Small intestine (tissue), 7 donors: ENCODE measurements around the gene POLD1. TPM values are rescaled to one million over a fixed set of nuclear protein-coding genes. Genes with fewer than 3 reads are reported as not detected.

Experiments used
- DNase-seq, 2 donors: peaks; one replicate each; pipeline versions ENCODE4 v3.0.0 to v3.0.0-alpha.2; 2013
- FAIRE-seq: peaks from 2 replicates; lab custom pipeline; 2012; peaks lifted over from hg19 to GRCh38; lab: Jason Lieb, UNC
- H3K27ac ChIP-seq, 3 donors: one replicate each; pipeline ENCODE4 v1.5.1; 2013; ENCODE audit warnings: low read length in 2 of 3, mild to moderate bottlenecking in 2 of 3, control low read depth in 1 of 3, inconsistent platforms in 1 of 3, low read depth in 1 of 3, moderate library complexity in 1 of 3
- H3K27me3 ChIP-seq, 3 donors: one replicate each; pipeline ENCODE4 v1.6.1; 2013; ENCODE audit warnings: low read length in 3 of 3, inconsistent platforms in 1 of 3; ENCODE audit not compliant: control insufficient read depth in 3 of 3, insufficient read depth in 3 of 3
- H3K36me3 ChIP-seq, 3 donors: one replicate each; pipeline ENCODE4 v1.6.1; 2013; ENCODE audit warnings: low read length in 3 of 3, inconsistent platforms in 1 of 3, low read depth in 1 of 3, mild to moderate bottlenecking in 1 of 3, moderate library complexity in 1 of 3; ENCODE audit not compliant: control insufficient read depth in 3 of 3, insufficient read depth in 2 of 3
- H3K4me1 ChIP-seq, 3 donors: one replicate each; pipeline ENCODE4 v1.6.1; 2013; ENCODE audit warnings: low read length in 2 of 3, inconsistent platforms in 1 of 3, low read depth in 1 of 3, mild to moderate bottlenecking in 1 of 3, moderate library complexity in 1 of 3; ENCODE audit not compliant: control insufficient read depth in 3 of 3, insufficient read depth in 2 of 3
- H3K4me3 ChIP-seq, 3 donors: one replicate each; pipeline ENCODE4 v1.5.1; 2013; ENCODE audit warnings: low read length in 3 of 3, control low read depth in 1 of 3, inconsistent platforms in 1 of 3, low read depth in 1 of 3, mild to moderate bottlenecking in 1 of 3, moderate library complexity in 1 of 3
- H3K9me3 ChIP-seq, 2 donors: one replicate each; pipeline ENCODE4 v1.6.1; 2013; ENCODE audit warnings: low read depth in 1 of 2, low read length in 1 of 2; ENCODE audit not compliant: control insufficient read depth in 2 of 2, insufficient read depth in 1 of 2
- WGBS, 3 donors: extraction: QIAGEN DNeasy Blood & Tissue Kit; methylation state at CpG; one replicate each; pipeline ENCODE4 v1.1.7; 2013; 5-methylcytosine and 5-hydroxymethylcytosine counted together
- polyA plus RNA-seq, 4 donors: library from polyadenylated mRNA; stranded (reverse) in 3 of 4; unstranded in 1 of 4; fragments of 200-250 nt in 3 of 4; fragments of 120-200 nt in 1 of 4; gene quantifications; one replicate each; pipeline versions ENCODE4 v1.2.1 to v1.2.3, GENCODE V29; 2013
- donor health status: healthy with polysubstance abuse.
- donor health status: control.
- donor health status: control.
- donor health status: Bipolar disorder and iron deficiency.
- donor health status: healthy.

The POLD1 gene
- polyA plus RNA-seq, 4 donors, result 25.0 to 34.0 (median 30.6) TPM

DNA sequence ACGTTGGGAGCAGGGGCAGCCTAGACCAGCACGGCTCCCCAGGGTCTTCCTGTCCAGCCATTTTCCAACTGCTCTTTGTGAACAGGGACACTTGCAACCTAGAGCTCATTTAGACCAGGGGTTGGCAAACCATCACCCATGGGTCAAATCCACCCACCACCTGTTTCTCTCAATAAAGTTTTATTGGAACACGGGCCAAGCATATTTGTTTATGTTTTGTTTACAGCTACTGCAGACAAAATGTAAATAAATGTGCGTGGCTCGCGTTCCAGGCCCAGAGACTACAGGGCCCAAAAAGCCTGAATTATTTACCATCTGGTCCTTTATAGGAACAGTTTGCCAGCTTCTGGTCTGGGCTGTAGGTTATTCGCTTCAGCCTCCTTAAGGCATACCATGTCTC is 78.8 kb downstream of the POLD1 start:
- Histone ChIP-seq H3K27ac (no peak overlapping the region), H3K36me3 (no peaks in the 10 kb centered on the region), H3K27me3 (peaks cover 2 to 14% (median 3%) of the 10 kb centered on the region in 3 donors), H3K4me1 (peaks cover 0 to 20% (median 8%) of the 10 kb centered on the region in 3 donors), H3K9me3 (no peaks in the 10 kb centered on the region), H3K4me3 (no peak overlapping the region)
- FAIRE-seq (no peak), DNase-seq (no peak)
- WGBS, 3 donors, result 66 to 80% (median 76%) methylated on average over 7 of the region's 7 CpGs

DNA sequence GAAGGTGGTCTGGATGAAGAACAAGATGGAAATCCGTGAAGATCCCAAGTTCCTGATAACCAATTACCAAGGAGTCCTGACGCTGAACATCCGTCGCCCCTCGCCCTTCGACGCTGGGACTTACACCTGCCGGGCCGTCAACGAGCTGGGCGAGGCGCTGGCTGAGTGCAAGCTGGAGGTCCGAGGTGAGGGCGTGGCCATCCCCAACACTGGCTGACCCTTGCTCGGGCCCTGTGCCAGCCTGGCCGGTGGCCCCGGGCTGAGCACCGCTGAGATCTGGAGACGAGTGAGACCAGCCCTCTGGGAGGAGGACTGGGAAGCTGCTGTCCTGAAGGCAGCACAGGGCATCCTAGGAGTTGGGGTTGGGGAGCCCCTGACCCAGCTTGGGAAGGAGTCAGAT is 80.2 kb downstream of the POLD1 start:
- Histone ChIP-seq H3K4me1 (peaks cover 0 to 20% (median 8%) of the 10 kb centered on the region in 3 donors), H3K27ac (no peak overlapping the region), H3K36me3 (no peaks in the 10 kb centered on the region), H3K27me3 (peaks cover 0 to 7% (median 0%) of the 10 kb centered on the region in 3 donors), H3K4me3 (no peak overlapping the region), H3K9me3 (no peaks in the 10 kb centered on the region)
- peak in 1 of 2 donors; percentile 15 for DNase-seq
- no peak for FAIRE-seq
- WGBS, 3 donors, result 25 to 68% (median 41%) methylated on average over 19 of the region's 19 CpGs

DNA sequence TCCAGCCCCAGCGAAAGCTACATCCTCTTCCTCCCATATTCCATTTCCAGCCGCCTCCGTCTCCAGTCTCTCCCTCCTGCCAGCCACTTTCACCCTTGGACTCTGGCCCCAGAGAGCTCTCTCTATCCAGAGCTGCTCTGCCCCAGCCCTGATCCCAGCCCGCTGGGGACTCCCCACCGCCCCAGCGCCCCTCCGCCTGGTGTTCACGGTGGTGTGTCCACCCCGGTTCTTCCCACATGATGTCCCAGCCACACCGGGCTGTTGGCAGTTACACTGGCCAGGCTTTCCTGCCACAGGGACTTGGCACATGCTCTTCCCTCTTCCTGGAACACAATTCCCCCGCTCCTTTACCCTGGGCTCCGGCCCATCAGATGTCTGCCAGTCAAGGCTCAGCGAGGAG is 80.9 kb downstream of the POLD1 start:
- DNase-seq (peak; percentile 71 to 81), FAIRE-seq (no peak)
- Histone ChIP-seq H3K27ac (peak overlapping the region in 1 of 3 donors; percentile 21), H3K9me3 (no peaks in the 10 kb centered on the region), H3K27me3 (peaks cover 0 to 7% (median 0%) of the 10 kb centered on the region in 3 donors), H3K4me1 (peaks cover 0 to 20% (median 8%) of the 10 kb centered on the region in 3 donors), H3K4me3 (no peak overlapping the region), H3K36me3 (no peaks in the 10 kb centered on the region)
- 23 to 70% (median 49%) methylated on average over 13 of the region's 13 CpGs for WGBS, 3 donors

- Histone ChIP-seq H3K27ac (peak overlapping the region in 2 of 3 donors; percentile 21 to 50), H3K9me3 (no peaks in the 10 kb centered on the region), H3K4me1 (peaks cover 0 to 20% (median 8%) of the 10 kb centered on the region in 3 donors), H3K4me3 (no peak overlapping the region), H3K36me3 (no peaks in the 10 kb centered on the region), H3K27me3 (no peaks in the 10 kb centered on the region)
- DNase-seq (peak in 1 of 2 donors; percentile 50), FAIRE-seq (no peak)
- 26 to 46% (median 41%) methylated on average over 29 of the region's 29 CpGs for WGBS, 3 donors
Measured at GRCh38 chr19:50465986-50466705, 82.0 kb downstream of the POLD1 start.

DNA sequence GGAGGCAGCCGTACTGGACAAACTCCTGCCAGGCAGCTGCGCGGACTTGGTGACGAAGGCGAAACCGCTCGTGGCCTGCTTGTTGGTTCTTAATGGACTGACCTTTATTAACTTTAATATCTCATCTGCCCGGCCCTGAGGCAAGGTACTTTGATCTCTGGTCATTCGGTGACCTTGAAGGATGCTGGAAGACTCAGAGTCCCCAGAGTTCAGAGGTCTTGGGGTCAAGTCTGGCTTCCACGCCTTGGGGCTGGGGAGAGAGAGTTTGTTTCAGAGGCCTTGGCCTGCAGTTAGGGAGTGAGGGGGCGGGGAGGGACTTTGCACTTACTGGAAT is 82.5 kb downstream of the POLD1 start:
- FAIRE-seq, result no peak
- WGBS, 3 donors, result 12 to 54% (median 37%) methylated on average over 11 of the region's 11 CpGs

GRCh38 chr19:50467566-50467965 is 83.4 kb downstream of the POLD1 start:
- Histone ChIP-seq H3K27me3 (no peaks in the 10 kb centered on the region), H3K4me3 (no peak overlapping the region), H3K27ac (no peak overlapping the region), H3K4me1 (peaks cover 0 to 20% (median 8%) of the 10 kb centered on the region in 3 donors), H3K9me3 (no peaks in the 10 kb centered on the region), H3K36me3 (no peaks in the 10 kb centered on the region)
- no peak for DNase-seq
- FAIRE-seq, result no peak
- 79 to 84% (median 84%) methylated on average over 18 of the region's 18 CpGs for WGBS, 3 donors

More for the DNA sequence above, 82.5 kb downstream of the POLD1 start:
- H3K27me3 ChIP-seq, result no peaks in the 10 kb centered on the region
- peak in 1 of 2 donors; percentile 81 for DNase-seq
- H3K36me3 ChIP-seq, result no peaks in the 10 kb centered on the region
- H3K9me3 ChIP-seq, result no peaks in the 10 kb centered on the region
- H3K4me3 ChIP-seq, result no peak overlapping the region
- H3K27ac ChIP-seq, result peak overlapping the region in 2 of 3 donors; percentile 21 to 50
- H3K4me1 ChIP-seq, result peaks cover 0 to 20% (median 8%) of the 10 kb centered on the region in 3 donors

Other genes with a start within 250 kb of the POLD1 start
- gene IZUMO2, start 221.1 kb upstream of the POLD1 start, polyA plus RNA-seq, result under 1 TPM in 1 of 4 donors, not detected in 3; 0.09 TPM
- 100 to 1,000 TPM; 202 to 392 (median 242) TPM for gene MYH14, start 180.7 kb upstream of the POLD1 start, polyA plus RNA-seq
- gene KCNC3, start 55.0 kb upstream of the POLD1 start, polyA plus RNA-seq, result 1 to 10 TPM in 1 of 4 donors, under 1 TPM in 3; 0.22 to 1.6 (median 0.43) TPM
- 1 to 10 TPM; 1.8 to 9.6 (median 5.2) TPM for gene NAPSA, start 18.7 kb upstream of the POLD1 start, polyA plus RNA-seq
- 10 to 100 TPM; 40.4 to 78.4 (median 62.7) TPM for gene NR1H2, start 7.9 kb upstream of the POLD1 start, polyA plus RNA-seq
- gene SPIB, start 34.6 kb downstream of the POLD1 start, polyA plus RNA-seq, result 10 to 100 TPM; 16.6 to 44.3 (median 31.4) TPM
- gene MYBPC2, start 48.5 kb downstream of the POLD1 start, polyA plus RNA-seq, result under 1 TPM in 2 of 4 donors, not detected in 2; 0.27 to 0.49 TPM
- gene EMC10, start 92.2 kb downstream of the POLD1 start, polyA plus RNA-seq, result 100 to 1,000 TPM in 2 of 4 donors, 10 to 100 TPM in 2; 53.7 to 164 (median 116) TPM
- 1 to 10 TPM in 2 of 4 donors, under 1 TPM in 1, not detected in 1; 0.89 to 3.4 (median 2.1) TPM for gene GARIN5A, start 92.5 kb downstream of the POLD1 start, polyA plus RNA-seq
- gene JOSD2, start 126.8 kb downstream of the POLD1 start, polyA plus RNA-seq, result 10 to 100 TPM; 21.2 to 97.8 (median 74.1) TPM
- 10 to 100 TPM in 2 of 4 donors, 1 to 10 TPM in 1, under 1 TPM in 1; 0.27 to 20.0 (median 11.5) TPM for gene ASPDH, start 129.6 kb downstream of the POLD1 start, polyA plus RNA-seq
- gene LRRC4B, start 184.1 kb downstream of the POLD1 start, polyA plus RNA-seq, result 1 to 10 TPM in 3 of 4 donors, not detected in 1; 1.1 to 5.4 (median 3.2) TPM